ENCODE measurements around the gene ZNF263. TPM values are rescaled to one million over a fixed set of nuclear protein-coding genes. Genes with fewer than 3 reads are reported as not detected.
A peak's percentile ranks its signal among the peaks of the same experiment; 100 is the strongest.

ZNF263 gene
- total and polyA plus RNA-seq, 5 donors, result 8.3 to 17.8 (median 10.8) TPM

GRCh38 chr16:3289998-3290673 lies 6.8 kb downstream of the ZNF263 start:
- Histone ChIP-seq H3K4me3 (ENCODE audit: low read length) (no peak overlapping the region), H3K4me1 (ENCODE audit: control insufficient read depth, insufficient read depth, low read length) (no peaks in the 10 kb centered on the region), H3K9me3 (ENCODE audit: control insufficient read depth, low read length) (peaks cover 24% of the 10 kb centered on the region), H3K27ac (ENCODE audit: low read length) (no peak overlapping the region), H3K27me3 (ENCODE audit: control insufficient read depth, insufficient read depth) (no peaks in the 10 kb centered on the region)
- DNase-seq (no peak), ATAC-seq (no peak)
- 98% methylated on average over 16 of the region's 16 CpGs for WGBS
- intact Hi-C loops (cut with DNase I), result no loop called here

DNA sequence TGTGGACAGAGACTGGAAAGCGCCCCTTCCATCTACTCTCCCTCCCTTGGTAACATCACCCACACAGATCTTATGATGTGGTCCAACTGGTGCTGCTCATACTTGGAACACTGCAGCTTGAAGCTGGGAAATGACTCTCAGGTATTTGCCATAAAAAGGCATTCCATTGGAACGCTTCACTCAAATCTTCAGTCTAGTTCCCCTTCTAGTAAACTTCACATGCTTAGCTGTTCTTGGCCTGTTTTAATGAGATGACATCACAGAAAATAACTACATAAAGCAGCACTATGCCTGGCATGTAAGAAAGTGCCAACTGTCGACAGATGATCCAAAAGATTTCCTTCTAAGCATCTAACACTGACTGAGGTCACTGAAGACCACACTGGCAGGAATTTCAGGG lies 9.3 kb downstream of the ZNF263 start:
- 95% methylated on average over 3 of the region's 3 CpGs for WGBS
- Histone ChIP-seq H3K27me3 (ENCODE audit: control insufficient read depth, insufficient read depth) (no peaks in the 10 kb centered on the region), H3K9me3 (ENCODE audit: control insufficient read depth, low read length) (peaks cover 22% of the 10 kb centered on the region), H3K4me3 (ENCODE audit: low read length) (no peak overlapping the region), H3K4me1 (ENCODE audit: control insufficient read depth, insufficient read depth, low read length) (no peaks in the 10 kb centered on the region), H3K27ac (ENCODE audit: low read length) (no peak overlapping the region)
- no peak for DNase-seq
- ATAC-seq, result no peak
- intact Hi-C loops (cut with DNase I), result no loop called here

- WGBS, result 32% methylated on average over 45 of the region's 45 CpGs
- H3K27me3 ChIP-seq (ENCODE audit: control insufficient read depth, insufficient read depth), result no peaks in the 10 kb centered on the region
- H3K27ac ChIP-seq (ENCODE audit: low read length), result no peak overlapping the region
- no peaks in the 10 kb centered on the region for H3K4me1 ChIP-seq (ENCODE audit: control insufficient read depth, insufficient read depth, low read length)
- ATAC-seq, result peak; percentile 11 to 51
- intact Hi-C loops (cut with DNase I), result no loop called here
- no peak for DNase-seq
- H3K4me3 ChIP-seq (ENCODE audit: low read length), result no peak overlapping the region
- H3K9me3 ChIP-seq (ENCODE audit: control insufficient read depth, low read length), result peaks cover 11% of the 10 kb centered on the region
Measured at GRCh38 chr16:3295209-3295608, 11.9 kb downstream of the ZNF263 start.

DNA sequence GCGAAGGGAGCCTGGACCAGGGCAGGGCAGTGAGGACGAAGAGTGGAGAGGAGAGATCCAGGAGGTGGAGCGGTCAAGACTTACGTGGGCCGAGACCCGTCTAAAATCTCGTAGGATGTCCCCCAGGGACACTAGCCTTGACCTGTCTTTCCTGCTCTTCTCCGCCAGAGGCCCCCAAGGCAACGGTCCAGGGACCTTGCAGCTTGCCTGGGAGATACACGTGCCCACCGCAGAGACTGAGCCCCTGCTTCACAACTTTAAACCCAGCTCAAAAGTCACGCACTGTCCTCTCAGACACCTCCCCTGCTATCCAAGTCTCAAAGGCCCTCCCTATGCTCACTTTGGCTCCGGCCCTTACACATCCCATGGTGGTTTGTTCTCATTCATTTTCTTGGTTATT lies 12.5 kb downstream of the ZNF263 start:
- H3K27ac ChIP-seq (ENCODE audit: low read length), result no peak overlapping the region
- no peaks in the 10 kb centered on the region for H3K4me1 ChIP-seq (ENCODE audit: control insufficient read depth, insufficient read depth, low read length)
- WGBS, result 64% methylated on average over 13 of the region's 13 CpGs
- peaks cover 8% of the 10 kb centered on the region for H3K9me3 ChIP-seq (ENCODE audit: control insufficient read depth, low read length)
- intact Hi-C loops (cut with DNase I), result no loop called here
- DNase-seq, result no peak
- ATAC-seq, result peak in 1 of 2 donors; percentile 18
- H3K4me3 ChIP-seq (ENCODE audit: low read length), result no peak overlapping the region
- H3K27me3 ChIP-seq (ENCODE audit: control insufficient read depth, insufficient read depth), result no peaks in the 10 kb centered on the region

GRCh38 chr16:3304370-3304769 lies 21.1 kb downstream of the ZNF263 start:
- peak overlapping the region; percentile 83 for H3K4me3 ChIP-seq (ENCODE audit: low read length)
- no peaks in the 10 kb centered on the region for H3K4me1 ChIP-seq (ENCODE audit: control insufficient read depth, insufficient read depth, low read length)
- peaks cover 10% of the 10 kb centered on the region for H3K9me3 ChIP-seq (ENCODE audit: control insufficient read depth, low read length)
- intact Hi-C loops (cut with DNase I), result loop anchor here in 2 of 4 donors (2.0 to 10.0 kb wide), 2 partner anchors 22 to 100 kb away; partner anchors contain the start of genes ZNF174 (in 1 of the 2), ZNF263 (in 1 of the 2) and ZSCAN32 (in 1 of the 2)
- H3K27ac ChIP-seq (ENCODE audit: low read length), result no peak overlapping the region
- H3K27me3 ChIP-seq (ENCODE audit: control insufficient read depth, insufficient read depth), result no peaks in the 10 kb centered on the region
- ATAC-seq, result no peak
- WGBS, result 72% methylated on average over 4 of the region's 4 CpGs
- no peak for DNase-seq

- H3K27ac ChIP-seq (ENCODE audit: low read length), result peak within 1 kb of the TSS; percentile 97
- 1% methylated on average over 103 of the region's 103 CpGs for WGBS
- H3K9me3 ChIP-seq (ENCODE audit: control insufficient read depth, low read length), result peaks cover 10% of the 10 kb centered on the region
- H3K4me3 ChIP-seq (ENCODE audit: low read length), result peak within 1 kb of the TSS; percentile 83
- no peaks in the 10 kb centered on the region for H3K4me1 ChIP-seq (ENCODE audit: control insufficient read depth, insufficient read depth, low read length)
- DNase-seq (peak; percentile 92 to 95 (median 95)), ATAC-seq (peak; percentile 99)
- intact Hi-C loops (cut with DNase I), result loop anchor here in 2 of 4 donors (2.0 to 10.0 kb wide), 2 partner anchors 23 to 99 kb away; partner anchors contain the start of genes ZNF174 (in 1 of the 2), ZNF263 (in 1 of the 2) and ZSCAN32 (in 1 of the 2)
- no peaks in the 10 kb centered on the region for H3K27me3 ChIP-seq (ENCODE audit: control insufficient read depth, insufficient read depth)
Measured at GRCh38 chr16:3305109-3306068, 22.1 kb downstream of the ZNF263 start, which contains the start of the genes TIGD7 and ZNF75A. Gene TIGD7 (minus strand): TSS chr16:3305430. CDS start chr16:3300614, 4,816 bp downstream. Gene ZNF75A (plus strand): TSS chr16:3305497. CDS start chr16:3308429, 2,932 bp downstream.

DNA sequence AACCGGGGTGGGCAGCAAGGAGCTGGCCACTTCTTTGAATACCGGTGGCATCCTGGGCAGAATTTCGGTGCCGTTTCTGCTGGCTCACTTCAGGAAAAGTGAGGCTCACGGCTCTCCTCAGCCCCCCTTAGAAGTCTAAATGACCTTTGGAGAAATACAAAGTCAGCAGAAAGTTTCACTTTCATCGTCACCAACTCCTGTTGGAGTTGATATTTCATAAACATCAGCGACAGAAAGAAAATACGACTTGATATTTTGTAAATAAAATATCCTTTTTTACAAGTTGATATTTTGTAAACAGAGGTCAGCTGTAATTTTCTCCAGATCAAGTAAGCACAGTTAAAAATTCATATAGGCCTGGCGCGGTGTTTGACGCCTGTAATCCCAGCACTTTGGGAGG lies 22.8 kb downstream of the ZNF263 start:
- 62% methylated on average over 11 of the region's 11 CpGs for WGBS
- ATAC-seq (no peak), DNase-seq (no peak)
- no peaks in the 10 kb centered on the region for H3K4me1 ChIP-seq (ENCODE audit: control insufficient read depth, insufficient read depth, low read length)
- no peaks in the 10 kb centered on the region for H3K27me3 ChIP-seq (ENCODE audit: control insufficient read depth, insufficient read depth)
- H3K4me3 ChIP-seq (ENCODE audit: low read length), result peak overlapping the region; percentile 83
- intact Hi-C loops (cut with DNase I), result loop anchor here in 1 of 4 donors (10.0 kb wide), 1 partner anchor 99 kb away; the partner anchor contains the start of genes ZNF174 and ZSCAN32
- peaks cover 7% of the 10 kb centered on the region for H3K9me3 ChIP-seq (ENCODE audit: control insufficient read depth, low read length)
- peak overlapping the region; percentile 97 for H3K27ac ChIP-seq (ENCODE audit: low read length)

DNA sequence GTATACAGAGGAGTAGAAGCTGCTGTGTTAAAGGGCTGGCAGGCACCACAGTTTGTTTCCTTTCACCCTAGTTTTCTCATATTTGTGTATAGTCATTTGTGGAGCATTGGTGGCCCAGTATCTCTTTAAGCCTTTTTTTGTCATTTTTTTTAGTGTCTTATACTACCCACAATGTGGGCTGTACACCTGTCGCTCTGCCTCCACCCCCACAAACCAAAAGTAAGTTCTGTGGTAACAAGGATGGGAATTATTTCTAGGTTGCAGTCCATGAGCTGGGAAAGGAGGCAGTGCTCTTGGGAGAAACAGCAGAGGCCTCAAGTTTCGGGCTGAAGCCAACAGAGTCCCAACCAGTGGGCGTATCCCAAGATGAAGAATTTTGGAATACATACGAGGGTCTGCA lies 28.2 kb downstream of the ZNF263 start:
- intact Hi-C loops (cut with DNase I), result no loop called here
- H3K9me3 ChIP-seq (ENCODE audit: control insufficient read depth, low read length), result peaks cover 17% of the 10 kb centered on the region

DNA sequence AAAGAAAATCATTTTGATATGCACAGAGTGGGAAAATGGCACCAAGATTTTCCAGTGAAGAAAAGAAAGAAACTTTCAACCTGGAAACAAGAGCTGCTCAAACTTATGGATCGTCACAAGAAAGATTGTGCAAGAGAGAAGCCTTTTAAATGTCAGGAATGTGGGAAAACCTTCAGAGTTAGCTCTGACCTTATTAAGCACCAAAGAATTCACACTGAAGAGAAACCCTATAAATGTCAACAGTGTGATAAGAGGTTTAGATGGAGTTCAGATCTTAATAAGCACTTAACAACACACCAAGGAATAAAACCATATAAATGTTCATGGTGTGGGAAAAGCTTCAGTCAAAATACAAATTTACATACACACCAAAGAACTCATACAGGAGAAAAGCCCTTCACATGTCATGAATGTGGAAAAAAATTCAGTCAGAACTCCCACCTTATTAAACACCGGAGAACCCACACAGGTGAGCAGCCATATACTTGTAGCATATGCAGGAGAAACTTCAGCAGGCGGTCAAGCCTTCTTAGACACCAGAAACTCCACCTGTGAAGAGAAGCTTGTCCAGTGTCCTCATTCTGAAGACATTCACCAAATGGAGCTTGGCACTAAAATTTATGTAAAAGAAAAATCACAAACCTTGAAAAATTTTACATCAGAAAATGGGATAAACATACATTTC lies 34.2 kb downstream of the ZNF263 start:
- intact Hi-C loops (cut with DNase I), result no loop called here
- no peak for ATAC-seq
- Histone ChIP-seq H3K9me3 (ENCODE audit: control insufficient read depth, low read length) (peaks cover 31% of the 10 kb centered on the region), H3K27me3 (ENCODE audit: control insufficient read depth, insufficient read depth) (no peaks in the 10 kb centered on the region), H3K27ac (ENCODE audit: low read length) (no peak overlapping the region), H3K4me1 (ENCODE audit: control insufficient read depth, insufficient read depth, low read length) (no peaks in the 10 kb centered on the region), H3K4me3 (ENCODE audit: low read length) (peak overlapping the region; percentile 39)
- no peak for DNase-seq
- over 99% methylated on average over 3 of the region's 3 CpGs for WGBS

More for the DNA sequence above, 28.2 kb downstream of the ZNF263 start:
- 97% methylated on average over 4 of the region's 4 CpGs for WGBS
- no peak overlapping the region for H3K4me3 ChIP-seq (ENCODE audit: low read length)
- H3K27ac ChIP-seq (ENCODE audit: low read length), result no peak overlapping the region
- ATAC-seq, result no peak
- no peaks in the 10 kb centered on the region for H3K4me1 ChIP-seq (ENCODE audit: control insufficient read depth, insufficient read depth, low read length)
- H3K27me3 ChIP-seq (ENCODE audit: control insufficient read depth, insufficient read depth), result no peaks in the 10 kb centered on the region
- no peak for DNase-seq

DNA sequence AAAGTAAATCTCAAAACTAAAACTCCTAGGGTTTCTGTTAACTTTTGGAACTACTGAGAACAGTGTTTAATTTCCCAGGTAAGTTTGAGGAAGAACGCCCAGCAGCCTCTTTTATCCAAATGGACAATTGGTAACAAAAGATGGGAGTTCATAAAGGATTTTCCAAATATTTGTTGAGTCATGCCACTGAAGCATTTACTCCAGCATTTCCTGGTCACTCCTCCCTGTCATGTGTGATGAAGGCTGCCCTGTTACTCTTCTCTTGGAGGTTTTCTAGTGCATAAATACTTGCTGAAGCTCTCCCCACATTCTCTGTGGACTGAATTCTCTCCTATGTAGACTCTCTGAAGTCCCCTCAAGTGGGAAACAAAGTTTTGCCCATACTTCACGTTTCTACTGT lies 38.5 kb downstream of the ZNF263 start:
- H3K27me3 ChIP-seq (ENCODE audit: control insufficient read depth, insufficient read depth), result no peaks in the 10 kb centered on the region
- H3K27ac ChIP-seq (ENCODE audit: low read length), result no peak overlapping the region
- H3K9me3 ChIP-seq (ENCODE audit: control insufficient read depth, low read length), result peaks cover 19% of the 10 kb centered on the region
- no peaks in the 10 kb centered on the region for H3K4me1 ChIP-seq (ENCODE audit: control insufficient read depth, insufficient read depth, low read length)
- no peak for ATAC-seq
- intact Hi-C loops (cut with DNase I), result loop anchor here in 1 of 4 donors (2.0 kb wide), 1 partner anchor 39 kb away; no protein-coding TSS in a partner anchor
- no peak for DNase-seq
- 64% methylated on average over 2 of the region's 2 CpGs for WGBS
- H3K4me3 ChIP-seq (ENCODE audit: low read length), result no peak overlapping the region

Measured in right cardiac atrium (tissue), 5 donors.